K562 (cell line): ENCODE results near the gene SYS1. TPM values are rescaled to one million over a fixed set of nuclear protein-coding genes. Genes with fewer than 3 reads are reported as not detected.

Experiments used
- FOXM1 ChIP-seq, 2 experiments: fragments of 450-650 bp in 1 of 2; sonication (generic) in 1 of 2; formaldehyde crosslinking in 1 of 2; IDR thresholded peaks; 2 replicates each; pipeline versions ENCODE4 v1.6.1 to v1.9.0; 2017 to 2022; ENCODE audit warnings: low read depth in 2 of 2, mild to moderate bottlenecking in 2 of 2, missing genetic modification reagents in 1 of 2, moderate library complexity in 1 of 2
- KLF16 ChIP-seq: IDR thresholded peaks from 2 replicates; pipeline ENCODE4 v1.6.1; 2016; ENCODE audit warnings: antibody characterized with exemption
- NCOA2 ChIP-seq, 2 experiments: fragments of 450-650 bp; IDR thresholded peaks; 2 replicates each; pipeline ENCODE4 v1.6.1; 2018; ENCODE audit warnings: mild to moderate bottlenecking in 2 of 2, moderate library complexity in 1 of 2; ENCODE audit not compliant: partially characterized antibody in 2 of 2
- POLR2AphosphoS5 ChIP-seq: IDR thresholded peaks from 2 replicates; pipeline ENCODE4 v1.6.1; 2011; ENCODE audit warnings: mild to moderate bottlenecking, low read depth, low read length, moderate library complexity; ENCODE audit not compliant: control insufficient read depth, insufficient read depth
- RBBP5 ChIP-seq: fragments of 200-600 bp; sonication (generic); IDR thresholded peaks from 2 replicates; pipeline ENCODE4 v1.6.1; 2012; ENCODE audit warnings: borderline replicate concordance, mild to moderate bottlenecking, low read length, control low read depth, inconsistent platforms; ENCODE audit not compliant: insufficient read depth, poor library complexity, severe bottlenecking
- SP2 ChIP-seq: IDR thresholded peaks from 2 replicates; pipeline ENCODE4 v1.6.1; 2011; ENCODE audit warnings: mild to moderate bottlenecking, low read depth, low read length, moderate library complexity; ENCODE audit not compliant: poor library complexity, severe bottlenecking; ENCODE audit errors: extremely low read depth
- SPI1 ChIP-seq: IDR thresholded peaks from 2 replicates; pipeline ENCODE4 v1.6.1; 2011; ENCODE audit warnings: low read depth, low read length, control low read depth, borderline replicate concordance
- TRIM28 ChIP-seq: fragments of 450-650 bp; IDR thresholded peaks from 2 replicates; pipeline ENCODE4 v1.6.1; 2017
- ZC3H8 ChIP-seq: fragments of 450-650 bp; IDR thresholded peaks from 2 replicates; pipeline ENCODE4 v1.6.1; 2017
- ZEB2 ChIP-seq: fragments of 450-650 bp; IDR thresholded peaks from 2 replicates; pipeline ENCODE4 v1.6.1; 2016
- ZKSCAN3 ChIP-seq: fragments of 250-450 bp; sonication (Bioruptor Pico); IDR thresholded peaks from 2 replicates; pipeline ENCODE4 v1.4.0; 2020
- ZNF140 ChIP-seq: fragments of 250-450 bp; sonication (Bioruptor Pico); IDR thresholded peaks from 2 replicates; pipeline ENCODE4 v1.8.0; 2021; ENCODE audit warnings: moderate library complexity, mild to moderate bottlenecking, inconsistent platforms
- ZNF146 ChIP-seq: IDR thresholded peaks from one replicate; pipeline ENCODE4 v1.6.1; 2018; ENCODE audit warnings: missing compliant biosample characterization; ENCODE audit not compliant: unreplicated experiment
- ZNF586 ChIP-seq: fragments of 450-650 bp; formaldehyde crosslinking; conservative IDR thresholded peaks from 2 replicates; pipeline ENCODE4 v1.4.0; 2020; ENCODE audit warnings: mild to moderate bottlenecking, moderate library complexity
- polyA plus RNA-seq, 8 experiments: library from polyadenylated mRNA; depleted of rRNA in 4 of 8; stranded (reverse) in 5 of 8; unstranded in 3 of 8; fragments of >200 nt; fragmentation: Nextera tagmentation in 2 of 8; fragmentation: Illumina TruSeq in 1 of 8; extraction: Ambion mirVana in 2 of 8; extraction: Trizol in 1 of 8; gene quantifications; 2 replicates each; pipeline versions ENCODE4 v1.2.1 to v1.2.3, GENCODE V29; 2011 to 2014; ENCODE audit warnings: inconsistent platforms in 1 of 8, missing spikeins in 1 of 8
- total RNA-seq, 7 experiments: library from RNA; depleted of rRNA in 6 of 7; stranded (reverse); fragments of >200 nt in 6 of 7; fragmentation: Illumina TruSeq in 2 of 7; extraction: Trizol in 2 of 7; gene quantifications; 2 replicates each; pipeline versions ENCODE4 v1.2.1 to v1.2.3, GENCODE V29; 2011 to 2021; ENCODE audit warnings: low replicate concordance in 1 of 7
- TF ChIP-seq, protein P1 (sequence below): IDR thresholded peaks from 2 replicates; pipeline ENCODE4 v1.6.1; 2012; ENCODE audit warnings: low read depth, low read length, improper control_type of control experiment, borderline replicate concordance
- TF ChIP-seq, protein P2 (sequence below): fragments of 450-650 bp; IDR thresholded peaks from 2 replicates; pipeline ENCODE4 v1.6.1; 2016; ENCODE audit warnings: antibody characterized with exemption
- TF ChIP-seq, protein P3 (sequence below): fragments of 250-450 bp; sonication (Bioruptor Pico); IDR thresholded peaks from 2 replicates; pipeline ENCODE4 v1.8.0; 2021; ENCODE audit warnings: mild to moderate bottlenecking, moderate library complexity
- TF ChIP-seq, protein P4 (sequence below): fragments of 450-650 bp; IDR thresholded peaks from 2 replicates; pipeline ENCODE4 v1.6.1; 2014; ENCODE audit warnings: low read depth, mild to moderate bottlenecking, moderate library complexity, borderline replicate concordance

The SYS1 gene
- total and polyA plus RNA-seq, 9 of the 15 experiments (the other 6 are each of a cell fraction or from before 2014, with no cell fraction given): 11.1 to 25.2 (median 17.5) TPM

DNA sequence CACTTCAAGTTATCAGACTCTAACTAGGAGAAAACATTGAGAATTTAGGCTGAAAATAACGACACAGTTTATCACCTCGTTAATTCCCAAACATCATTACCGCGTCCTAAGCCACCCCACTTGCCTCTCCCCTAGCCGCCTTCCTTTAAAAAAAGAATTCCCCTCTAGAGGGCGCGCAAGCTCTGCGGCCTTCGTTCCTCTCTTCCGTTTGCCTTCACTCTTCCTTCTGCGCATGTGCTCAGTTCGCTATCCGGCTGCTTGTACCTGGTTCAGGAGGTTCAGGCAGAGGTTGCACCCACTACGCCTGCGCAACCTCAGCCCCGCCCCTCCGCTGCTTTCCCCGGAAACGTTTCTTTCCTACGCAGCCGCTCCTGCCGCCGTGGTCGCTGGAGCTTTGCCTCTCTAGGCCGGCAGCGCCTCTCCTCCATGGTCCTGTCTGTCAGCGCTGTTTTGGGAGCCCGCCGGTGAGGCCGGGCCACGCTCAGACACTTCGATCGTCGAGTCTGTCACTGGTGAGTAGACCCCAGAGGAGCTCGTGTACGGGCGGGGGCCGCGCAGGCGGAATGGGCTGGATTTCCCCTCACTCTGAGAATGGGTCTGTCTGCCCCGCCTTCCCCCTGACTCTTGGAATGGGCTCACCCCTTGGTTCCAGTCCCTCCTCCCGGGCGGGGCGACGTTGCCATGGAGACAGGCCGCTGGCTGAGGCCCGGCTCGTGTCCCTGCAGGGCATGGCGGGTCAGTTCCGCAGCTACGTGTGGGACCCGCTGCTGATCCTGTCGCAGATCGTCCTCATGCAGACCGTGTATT is at the start of gene SYS1 (continued):
- TF ChIP-seq, protein P1, sequence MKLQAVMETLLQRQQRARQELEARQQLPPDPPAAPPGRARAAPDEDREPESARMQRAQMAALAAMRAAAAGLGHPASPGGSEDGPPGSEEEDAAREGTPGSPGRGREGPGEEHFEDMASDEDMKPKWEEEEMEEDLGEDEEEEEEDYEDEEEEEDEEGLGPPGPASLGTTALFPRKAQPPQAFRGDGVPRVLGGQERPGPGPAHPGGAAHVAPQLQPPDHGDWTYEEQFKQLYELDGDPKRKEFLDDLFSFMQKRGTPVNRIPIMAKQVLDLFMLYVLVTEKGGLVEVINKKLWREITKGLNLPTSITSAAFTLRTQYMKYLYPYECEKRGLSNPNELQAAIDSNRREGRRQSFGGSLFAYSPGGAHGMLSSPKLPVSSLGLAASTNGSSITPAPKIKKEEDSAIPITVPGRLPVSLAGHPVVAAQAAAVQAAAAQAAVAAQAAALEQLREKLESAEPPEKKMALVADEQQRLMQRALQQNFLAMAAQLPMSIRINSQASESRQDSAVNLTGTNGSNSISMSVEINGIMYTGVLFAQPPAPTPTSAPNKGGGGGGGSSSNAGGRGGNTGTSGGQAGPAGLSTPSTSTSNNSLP: 0 out of 2 replicates have a peak, but pooled peaks have one; percentile 5
- TF ChIP-seq, protein P2, sequence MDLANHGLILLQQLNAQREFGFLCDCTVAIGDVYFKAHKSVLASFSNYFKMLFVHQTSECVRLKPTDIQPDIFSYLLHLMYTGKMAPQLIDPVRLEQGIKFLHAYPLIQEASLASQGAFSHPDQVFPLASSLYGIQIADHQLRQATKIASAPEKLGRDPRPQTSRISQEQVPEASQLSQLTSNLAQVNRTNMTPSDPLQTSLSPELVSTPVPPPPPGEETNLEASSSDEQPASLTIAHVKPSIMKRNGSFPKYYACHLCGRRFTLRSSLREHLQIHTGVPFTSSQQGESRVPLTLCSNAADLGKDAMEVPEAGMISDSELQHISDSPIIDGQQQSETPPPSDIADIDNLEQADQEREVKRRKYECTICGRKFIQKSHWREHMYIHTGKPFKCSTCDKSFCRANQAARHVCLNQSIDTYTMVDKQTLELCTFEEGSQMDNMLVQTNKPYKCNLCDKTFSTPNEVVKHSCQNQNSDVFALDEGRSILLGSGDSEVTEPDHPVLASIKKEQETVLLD: peak; percentile 99
- no peak for TF ChIP-seq ZKSCAN3 (CRISPR knock-in tag)
- TF ChIP-seq ZNF146 (CRISPR knock-in tag): no peak
- TF ChIP-seq TRIM28: no peak; the same call in 1 of the 2 replicates
- TF ChIP-seq NCOA2 (IDR thresholded peaks at IDR 0.05; ENCODE audit: partially characterized antibody in 2 of 2): no peak
- TF ChIP-seq, protein P3, sequence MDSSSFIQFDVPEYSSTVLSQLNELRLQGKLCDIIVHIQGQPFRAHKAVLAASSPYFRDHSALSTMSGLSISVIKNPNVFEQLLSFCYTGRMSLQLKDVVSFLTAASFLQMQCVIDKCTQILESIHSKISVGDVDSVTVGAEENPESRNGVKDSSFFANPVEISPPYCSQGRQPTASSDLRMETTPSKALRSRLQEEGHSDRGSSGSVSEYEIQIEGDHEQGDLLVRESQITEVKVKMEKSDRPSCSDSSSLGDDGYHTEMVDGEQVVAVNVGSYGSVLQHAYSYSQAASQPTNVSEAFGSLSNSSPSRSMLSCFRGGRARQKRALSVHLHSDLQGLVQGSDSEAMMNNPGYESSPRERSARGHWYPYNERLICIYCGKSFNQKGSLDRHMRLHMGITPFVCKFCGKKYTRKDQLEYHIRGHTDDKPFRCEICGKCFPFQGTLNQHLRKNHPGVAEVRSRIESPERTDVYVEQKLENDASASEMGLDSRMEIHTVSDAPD (CRISPR knock-in tag): no peak
- peak; percentile 81 for TF ChIP-seq SPI1
- TF ChIP-seq POLR2AphosphoS5: peak; percentile 87
- TF ChIP-seq RBBP5: peak; percentile 61
- 0 out of 2 replicates have a peak, but pooled peaks have one; percentile 25 for TF ChIP-seq KLF16
- TF ChIP-seq, protein P4, sequence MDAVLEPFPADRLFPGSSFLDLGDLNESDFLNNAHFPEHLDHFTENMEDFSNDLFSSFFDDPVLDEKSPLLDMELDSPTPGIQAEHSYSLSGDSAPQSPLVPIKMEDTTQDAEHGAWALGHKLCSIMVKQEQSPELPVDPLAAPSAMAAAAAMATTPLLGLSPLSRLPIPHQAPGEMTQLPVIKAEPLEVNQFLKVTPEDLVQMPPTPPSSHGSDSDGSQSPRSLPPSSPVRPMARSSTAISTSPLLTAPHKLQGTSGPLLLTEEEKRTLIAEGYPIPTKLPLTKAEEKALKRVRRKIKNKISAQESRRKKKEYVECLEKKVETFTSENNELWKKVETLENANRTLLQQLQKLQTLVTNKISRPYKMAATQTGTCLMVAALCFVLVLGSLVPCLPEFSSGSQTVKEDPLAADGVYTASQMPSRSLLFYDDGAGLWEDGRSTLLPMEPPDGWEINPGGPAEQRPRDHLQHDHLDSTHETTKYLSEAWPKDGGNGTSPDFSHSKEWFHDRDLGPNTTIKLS: peak; percentile 97
- TF ChIP-seq ZEB2: 0 out of 2 replicates have a peak, but pooled peaks have one; percentile 54
- no peak for TF ChIP-seq ZC3H8
- no peak for TF ChIP-seq ZNF586 (CRISPR knock-in tag)
- TF ChIP-seq FOXM1 (IDR thresholded peaks at IDR 0.05; ENCODE audit: low read depth): no peak
- no peak for TF ChIP-seq FOXM1 (CRISPR knock-in tag; IDR thresholded peaks at IDR 0.05; ENCODE audit: low read depth)
- peak; percentile 84 for TF ChIP-seq SP2
- TF ChIP-seq ZNF140 (CRISPR knock-in tag): no peak
